Large intestine (tissue), 3 donors: ENCODE measurements around the gene GABBR1. TPM values are rescaled to one million over a fixed set of nuclear protein-coding genes. Genes with fewer than 3 reads are reported as not detected.

ENCODE experiments used
- DNase-seq, 2 donors: peaks; one replicate each; pipeline versions ENCODE4 v3.0.0 to v3.0.0-alpha.2; 2013
- H3K27ac ChIP-seq: one replicate; pipeline ENCODE4 v1.5.1; 2013; ENCODE audit warnings: low read length
- H3K27me3 ChIP-seq: 2 replicates; pipeline ENCODE4 v1.6.1; 2013; ENCODE audit warnings: low read length; ENCODE audit not compliant: control insufficient read depth, insufficient read depth
- H3K36me3 ChIP-seq: 2 replicates; pipeline ENCODE4 v1.6.1; 2013; ENCODE audit warnings: low read length; ENCODE audit not compliant: control insufficient read depth, insufficient read depth
- H3K4me1 ChIP-seq: one replicate; pipeline ENCODE4 v1.6.1; 2013; ENCODE audit warnings: low read length; ENCODE audit not compliant: control insufficient read depth, insufficient read depth
- H3K4me3 ChIP-seq: one replicate; pipeline ENCODE4 v1.5.1; 2013; ENCODE audit warnings: low read length
- H3K9me3 ChIP-seq: one replicate; pipeline ENCODE4 v1.6.1; 2013; ENCODE audit warnings: mild to moderate bottlenecking, low read depth, low read length, moderate library complexity; ENCODE audit not compliant: control insufficient read depth
- WGBS: methylation state at CpG from one replicate; pipeline ENCODE4 v1.1.5; 2013; ENCODE audit warnings: low lambda C conversion rate; ENCODE audit not compliant: insufficient coverage; 5-methylcytosine and 5-hydroxymethylcytosine counted together
- polyA plus RNA-seq: library from polyadenylated mRNA; unstranded; fragments of 120-200 nt; gene quantifications from one replicate; pipeline ENCODE4 v1.2.1, GENCODE V29; 2013

The GABBR1 gene
- polyA plus RNA-seq, 1 donor: 35.9 TPM

DNA sequence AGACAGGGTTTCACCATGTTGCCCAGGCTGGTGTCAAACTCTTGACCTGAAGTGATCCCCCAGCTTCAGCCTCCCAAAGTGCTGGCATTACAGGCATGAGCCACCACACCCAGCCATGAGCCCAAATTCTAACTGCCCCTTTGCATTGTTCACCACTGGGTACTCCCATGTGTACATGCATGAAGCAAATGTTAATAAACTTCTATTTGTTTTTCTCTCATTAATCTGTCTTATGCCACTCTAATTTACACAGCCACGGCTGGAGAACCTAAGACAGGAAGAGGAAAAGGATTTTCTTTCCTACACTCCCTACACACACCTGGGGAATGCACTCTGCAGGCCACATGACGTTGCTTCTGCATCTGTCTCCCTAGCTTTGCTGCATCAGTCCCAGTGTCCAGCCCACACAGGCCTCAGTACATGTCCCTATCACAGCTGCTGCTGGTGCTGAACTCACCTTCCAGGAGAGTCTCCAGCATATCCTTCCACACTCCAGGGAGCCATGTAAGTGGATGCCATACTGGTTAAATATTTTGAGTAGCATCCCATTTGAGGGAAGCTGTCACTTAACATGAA lies 34.7 kb downstream of the GABBR1 start:
- no peaks in the 10 kb centered on the region for H3K4me1 ChIP-seq
- WGBS: 50% methylated on average over 1 of the region's 2 CpGs
- H3K9me3 ChIP-seq: no peaks in the 10 kb centered on the region
- no peaks in the 10 kb centered on the region for H3K27me3 ChIP-seq
- H3K4me3 ChIP-seq: no peak overlapping the region
- no peak overlapping the region for H3K27ac ChIP-seq
- no peak for DNase-seq
- H3K36me3 ChIP-seq: no peaks in the 10 kb centered on the region

DNA sequence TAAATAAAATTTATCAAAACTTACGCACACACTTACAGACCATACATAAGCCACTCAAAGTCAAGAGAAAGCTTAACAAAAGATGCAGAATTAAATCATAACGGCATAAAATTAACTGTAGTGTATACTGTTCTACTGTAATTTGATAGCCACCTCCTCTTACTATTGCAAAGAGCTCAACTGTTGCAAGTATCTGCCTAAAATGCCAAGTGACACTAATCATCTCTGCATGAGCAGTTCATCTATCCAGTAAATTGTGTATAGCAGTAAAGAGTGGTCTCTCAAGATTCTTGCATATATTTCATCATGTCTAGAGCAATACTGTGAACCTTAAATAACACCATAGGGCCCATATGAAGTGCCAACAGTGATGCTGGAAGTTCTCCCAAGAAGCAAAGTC lies 35.8 kb downstream of the GABBR1 start:
- WGBS: 100% methylated on average over 1 of the region's 2 CpGs

DNA sequence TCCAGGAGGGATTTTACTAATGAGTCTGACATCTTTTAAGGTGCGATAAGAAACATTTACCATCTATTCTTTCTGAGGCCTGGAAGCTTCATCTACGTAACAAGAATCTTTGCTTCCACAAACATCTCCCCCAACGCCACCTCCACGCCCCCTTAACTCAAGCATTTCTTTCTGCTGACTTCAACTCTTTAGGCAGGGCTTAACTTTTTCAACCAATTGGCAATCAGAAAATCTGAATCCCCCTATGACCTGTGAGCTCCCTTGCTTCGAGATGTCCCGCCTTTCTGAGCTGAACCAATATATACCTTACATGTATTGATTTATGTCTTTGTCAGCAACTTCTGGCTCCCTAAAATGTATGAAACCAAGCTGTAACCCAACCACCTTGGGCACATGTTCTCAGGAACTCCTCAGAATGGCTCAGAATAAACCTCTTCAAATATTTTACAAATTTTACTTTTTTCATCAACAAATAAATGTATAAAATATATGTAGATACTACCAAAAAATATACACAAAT lies 36.5 kb downstream of the GABBR1 start:
- Histone ChIP-seq H3K4me1 (no peaks in the 10 kb centered on the region), H3K4me3 (no peak overlapping the region), H3K9me3 (no peaks in the 10 kb centered on the region), H3K36me3 (no peaks in the 10 kb centered on the region), H3K27me3 (no peaks in the 10 kb centered on the region), H3K27ac (no peak overlapping the region)
- no peak for DNase-seq
- 100% methylated on average over 1 of the region's 6 CpGs for WGBS

More for the DNA sequence above, 35.8 kb downstream of the GABBR1 start:
- no peaks in the 10 kb centered on the region for H3K9me3 ChIP-seq
- no peaks in the 10 kb centered on the region for H3K27me3 ChIP-seq
- H3K4me3 ChIP-seq: no peak overlapping the region
- no peaks in the 10 kb centered on the region for H3K4me1 ChIP-seq
- no peak overlapping the region for H3K27ac ChIP-seq
- H3K36me3 ChIP-seq: no peaks in the 10 kb centered on the region
- DNase-seq: no peak

DNA sequence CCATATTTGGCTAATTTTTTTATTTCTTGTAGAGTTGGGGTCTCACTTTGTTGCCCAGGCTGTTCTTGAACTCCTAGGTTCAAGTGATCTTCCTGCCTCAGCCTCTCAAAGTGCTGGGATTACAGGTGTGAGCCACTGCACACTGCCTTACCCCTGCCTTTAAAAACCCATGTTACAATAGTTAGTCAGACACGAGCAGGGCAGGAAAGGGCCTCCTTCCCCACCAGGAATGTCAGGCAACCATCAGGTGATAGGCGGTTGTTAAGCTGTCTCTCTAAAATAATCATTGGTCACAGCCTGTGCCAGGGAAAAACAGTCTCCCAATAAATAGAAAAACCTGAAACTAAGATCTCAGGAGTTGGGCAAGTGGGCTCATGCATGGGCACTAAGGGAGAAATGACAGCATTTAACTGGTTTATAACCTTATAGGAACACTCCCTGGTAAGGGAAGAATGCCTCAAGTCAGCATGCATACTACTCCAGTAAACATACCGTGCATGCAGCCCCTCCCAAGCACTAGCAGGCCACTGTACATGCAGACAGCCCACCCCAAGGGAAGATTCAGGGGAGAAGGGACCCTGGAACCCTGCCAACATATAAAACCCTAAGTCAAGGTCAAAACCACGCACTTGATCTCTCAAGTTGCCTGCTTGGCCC lies 39.7 kb downstream of the GABBR1 start:
- DNase-seq: no peak
- Histone ChIP-seq H3K36me3 (no peaks in the 10 kb centered on the region), H3K4me3 (no peak overlapping the region), H3K4me1 (no peaks in the 10 kb centered on the region), H3K9me3 (no peaks in the 10 kb centered on the region), H3K27me3 (no peaks in the 10 kb centered on the region), H3K27ac (no peak overlapping the region)
- WGBS: 40% methylated on average over 1 of the region's 4 CpGs

DNA sequence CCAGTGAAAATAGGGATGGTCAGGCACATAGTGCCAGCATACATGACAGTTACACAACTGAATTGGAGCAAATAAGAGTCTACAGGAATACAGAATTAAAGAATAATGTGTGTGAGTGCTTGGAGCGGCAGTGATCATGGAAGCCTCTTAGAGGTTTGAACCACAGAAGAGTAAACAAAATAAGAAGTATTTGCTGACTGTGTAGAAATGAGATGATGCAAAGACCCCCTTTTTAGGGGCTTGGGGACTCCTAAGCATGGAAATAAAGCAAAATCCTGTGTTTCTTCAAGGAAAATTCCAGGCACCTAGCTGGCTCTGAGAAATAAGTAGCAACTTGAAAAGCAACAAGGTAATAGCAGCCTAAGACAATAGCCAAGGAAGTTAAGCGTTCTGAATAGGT lies 41.3 kb downstream of the GABBR1 start:
- no peaks in the 10 kb centered on the region for H3K4me1 ChIP-seq
- H3K36me3 ChIP-seq: no peaks in the 10 kb centered on the region
- H3K9me3 ChIP-seq: no peaks in the 10 kb centered on the region
- no peak for DNase-seq
- no peaks in the 10 kb centered on the region for H3K27me3 ChIP-seq
- no peak overlapping the region for H3K4me3 ChIP-seq
- WGBS: 81% methylated on average over 2 of the region's 2 CpGs
- no peak overlapping the region for H3K27ac ChIP-seq

DNA sequence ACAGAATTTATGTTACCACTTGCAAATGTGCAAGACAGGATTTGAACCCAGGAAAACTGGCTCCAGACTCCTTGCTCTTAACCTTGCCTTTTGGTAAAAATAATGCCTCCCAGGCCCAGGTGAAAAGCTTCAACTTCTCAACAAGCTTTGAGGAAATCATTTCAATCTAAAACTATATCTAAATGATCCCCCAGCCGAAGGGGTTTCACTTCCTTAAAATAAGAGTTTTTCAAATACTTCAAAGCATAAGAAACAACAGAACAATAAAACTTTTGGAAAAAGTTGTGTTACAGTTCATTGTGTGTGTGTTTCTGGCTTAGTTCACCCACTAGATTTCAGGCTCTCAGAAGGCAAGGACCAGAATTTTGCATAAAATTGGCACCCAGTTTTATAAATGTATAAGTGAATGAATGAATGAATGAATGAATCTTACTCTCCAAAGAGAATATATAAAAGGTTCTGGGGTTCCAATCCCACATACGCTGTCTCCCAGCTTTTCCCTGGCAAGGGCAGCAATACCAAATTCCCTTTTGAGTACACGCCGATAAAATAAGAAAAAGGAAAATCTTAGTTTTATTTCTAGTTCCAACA lies 42.7 kb downstream of the GABBR1 start:
- DNase-seq: no peak
- 100% methylated on average over 2 of the region's 4 CpGs for WGBS

DNA sequence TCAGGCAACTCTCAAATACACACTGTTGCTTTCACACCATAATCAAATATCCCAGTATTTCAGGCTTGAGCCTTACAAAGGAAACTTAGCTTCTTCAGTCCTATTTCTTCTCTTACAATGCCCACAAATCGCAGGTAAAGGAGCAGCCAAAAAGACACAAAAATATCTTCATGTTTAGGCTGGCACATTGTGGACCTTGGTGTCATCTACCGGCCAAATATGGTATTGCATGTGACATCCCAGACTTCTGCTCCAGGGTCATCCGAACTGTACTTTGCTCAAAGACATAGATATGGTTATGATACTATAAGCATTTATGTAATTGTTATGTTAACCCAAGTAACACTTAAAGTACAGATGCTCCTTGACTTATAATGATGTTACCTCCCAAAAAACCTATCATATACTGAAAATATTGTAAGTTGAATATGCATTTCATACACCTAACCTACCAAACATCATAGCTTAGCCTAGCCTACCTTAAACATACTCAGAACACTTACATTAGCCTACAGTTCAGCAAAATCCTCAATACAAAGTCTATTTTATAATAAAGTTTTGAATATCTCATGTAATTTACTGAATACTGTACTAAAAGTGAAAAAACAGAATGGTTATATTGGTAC lies 43.4 kb downstream of the GABBR1 start:
- H3K36me3 ChIP-seq: no peaks in the 10 kb centered on the region
- H3K27me3 ChIP-seq: peaks cover 1% of the 10 kb centered on the region
- DNase-seq: peak; percentile 22 to 43
- WGBS: no CpG with 5 or more reads among the region's 3 CpGs
- no peaks in the 10 kb centered on the region for H3K9me3 ChIP-seq
- H3K27ac ChIP-seq: no peak overlapping the region
- H3K4me3 ChIP-seq: no peak overlapping the region
- no peaks in the 10 kb centered on the region for H3K4me1 ChIP-seq

More for the DNA sequence above, 42.7 kb downstream of the GABBR1 start:
- Histone ChIP-seq H3K9me3 (no peaks in the 10 kb centered on the region), H3K36me3 (no peaks in the 10 kb centered on the region), H3K4me3 (no peak overlapping the region), H3K27me3 (no peaks in the 10 kb centered on the region), H3K27ac (no peak overlapping the region), H3K4me1 (no peaks in the 10 kb centered on the region)

DNA sequence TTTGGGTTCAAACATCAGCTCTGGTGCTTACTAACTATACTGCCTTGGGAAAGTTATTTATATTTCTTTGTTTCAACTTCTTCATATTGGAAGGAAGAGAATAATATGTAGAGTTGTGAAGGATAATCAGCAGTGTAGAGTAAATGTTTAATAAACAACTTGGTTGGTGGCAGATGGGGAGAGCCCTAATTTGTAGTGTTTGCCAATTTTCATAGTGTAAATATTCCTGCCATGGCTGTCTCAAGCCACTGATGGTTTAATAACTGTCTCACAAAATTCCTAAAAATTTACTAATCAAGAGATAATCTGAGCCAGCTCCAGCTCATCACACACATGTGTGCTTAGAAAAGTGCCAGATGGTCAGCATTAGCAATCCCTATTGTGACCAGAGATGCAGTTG lies 48.2 kb downstream of the GABBR1 start, which contains the start of gene OR2H2:
OR2H2 (plus strand) TSS at position 301 of the 400 bp plus-strand sequence. CDS start 2,824 bp downstream, outside the sequence.
- H3K27me3 ChIP-seq: peaks cover 5% of the 10 kb centered on the region
- H3K9me3 ChIP-seq: no peaks in the 10 kb centered on the region
- no peak within 1 kb of the TSS for H3K27ac ChIP-seq
- DNase-seq: no peak
- H3K36me3 ChIP-seq: no peaks in the 10 kb centered on the region
- H3K4me1 ChIP-seq: no peaks in the 10 kb centered on the region
- no peak within 1 kb of the TSS for H3K4me3 ChIP-seq

DNA sequence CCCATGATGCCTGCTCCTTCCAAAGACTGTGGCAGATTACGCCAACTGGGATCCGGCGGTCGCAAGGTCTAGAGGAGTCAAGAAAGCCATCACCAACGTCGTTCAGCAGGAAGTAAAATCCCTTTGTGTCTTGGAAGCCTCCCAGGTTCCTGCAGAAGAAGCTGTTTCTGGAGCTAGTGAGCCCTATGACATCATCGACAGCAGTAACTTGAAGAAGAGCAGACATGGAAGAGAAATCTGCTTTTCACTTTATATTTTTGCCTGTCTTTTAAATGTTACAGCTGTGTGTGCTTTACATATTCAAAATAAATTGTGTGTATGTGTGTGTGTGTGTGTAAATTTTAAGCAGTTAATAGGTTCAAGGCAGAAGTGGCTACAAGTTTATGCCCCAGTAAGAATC lies 55.4 kb downstream of the GABBR1 start:
- WGBS: no CpG with 5 or more reads among the region's 7 CpGs
- no peaks in the 10 kb centered on the region for H3K4me1 ChIP-seq
- no peaks in the 10 kb centered on the region for H3K9me3 ChIP-seq
- peaks cover 7% of the 10 kb centered on the region for H3K27me3 ChIP-seq
- no peaks in the 10 kb centered on the region for H3K36me3 ChIP-seq
- no peak overlapping the region for H3K4me3 ChIP-seq
- H3K27ac ChIP-seq: no peak overlapping the region
- DNase-seq: no peak

DNA sequence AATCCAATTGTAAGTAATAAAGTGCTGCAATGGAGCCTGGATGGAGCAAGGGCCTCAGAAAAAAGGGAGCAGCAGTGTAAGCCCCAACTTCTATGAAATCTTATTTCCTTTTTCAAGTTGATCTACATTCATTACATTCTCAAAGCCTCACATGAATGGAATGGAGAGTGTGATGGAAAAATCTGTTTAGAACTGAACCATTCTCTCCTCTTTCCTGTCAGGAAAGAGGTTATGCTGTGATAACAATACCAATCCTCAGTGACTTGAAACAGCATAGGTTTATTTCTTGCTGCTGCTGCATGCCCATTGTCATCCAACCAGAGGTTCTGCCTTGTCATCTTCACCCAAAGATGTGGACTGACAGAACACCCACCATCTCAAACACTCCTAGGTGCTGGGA lies 56.9 kb downstream of the GABBR1 start:
- Histone ChIP-seq H3K4me1 (no peaks in the 10 kb centered on the region), H3K4me3 (no peak overlapping the region), H3K9me3 (no peaks in the 10 kb centered on the region), H3K27me3 (peaks cover 9% of the 10 kb centered on the region), H3K36me3 (no peaks in the 10 kb centered on the region), H3K27ac (no peak overlapping the region)
- DNase-seq: no peak
